Thoracic aorta (tissue), 2 donors: Measurements from ENCODE around the gene AKAP11. TPM values are rescaled to one million over a fixed set of nuclear protein-coding genes. Genes with fewer than 3 reads are reported as not detected.

Experiments
- ATAC-seq: fragments of 150-250 bp; one replicate; pipeline ENCODE4 v1.8.0; 2017; ENCODE audit warnings: low read depth; ENCODE audit not compliant: insufficient number of reproducible peaks, low FRiP score
- DNase-seq: peaks from one replicate; pipeline ENCODE4 v3.0.0-alpha.2; 2020; ENCODE audit warnings: low spot score
- H3K27ac ChIP-seq, 2 donors: fragments of 200-600 bp; sonication (generic); 1 replicate in 1 of 2; 2 replicates in 1 of 2; pipeline ENCODE4 v1.5.1; 2016; ENCODE audit warnings: mild to moderate bottlenecking in 2 of 2, moderate library complexity in 2 of 2
- H3K27me3 ChIP-seq: fragments of 200-600 bp; sonication (generic); replicated peaks from 2 replicates; pipeline ENCODE4 v1.6.0; 2016; ENCODE audit warnings: mild to moderate bottlenecking; ENCODE audit not compliant: insufficient read depth
- H3K36me3 ChIP-seq: fragments of 200-600 bp; sonication (generic); one replicate; pipeline ENCODE4 v1.5.1; 2016
- H3K4me1 ChIP-seq, 2 donors: fragments of 200-600 bp; sonication (generic); 1 replicate in 1 of 2; 2 replicates in 1 of 2; pipeline versions ENCODE4 v1.5.1 to v1.6.0; 2016; ENCODE audit warnings: low read depth in 2 of 2, mild to moderate bottlenecking in 1 of 2; ENCODE audit not compliant: control insufficient read depth in 1 of 2
- H3K4me3 ChIP-seq: fragments of 200-600 bp; sonication (generic); 2 replicates; pipeline ENCODE4 v1.5.1; 2016; ENCODE audit warnings: mild to moderate bottlenecking
- H3K9me3 ChIP-seq: fragments of 200-600 bp; sonication (generic); 2 replicates; pipeline ENCODE4 v1.5.1; 2016
- total RNA-seq, 2 donors: library from RNA; depleted of rRNA; stranded (reverse); fragments of >200 nt; gene quantifications; one replicate each; pipeline versions ENCODE4 v1.1.0 to v1.2.3, GENCODE V29; 2016
- TF ChIP-seq, protein P1 (sequence below): fragments of 200-600 bp; sonication (generic); IDR thresholded peaks from one replicate; pipeline ENCODE4 v1.5.1; 2019; ENCODE audit warnings: antibody characterized with exemption

Gene AKAP11
- total RNA-seq, 2 donors from 2014 or later: 28.7 to 37.1 TPM

GRCh38 chr13:42246541-42246940 is 25.4 kb upstream of the AKAP11 start:
- H3K9me3 ChIP-seq: no peaks in the 10 kb centered on the region
- TF ChIP-seq, protein P1, sequence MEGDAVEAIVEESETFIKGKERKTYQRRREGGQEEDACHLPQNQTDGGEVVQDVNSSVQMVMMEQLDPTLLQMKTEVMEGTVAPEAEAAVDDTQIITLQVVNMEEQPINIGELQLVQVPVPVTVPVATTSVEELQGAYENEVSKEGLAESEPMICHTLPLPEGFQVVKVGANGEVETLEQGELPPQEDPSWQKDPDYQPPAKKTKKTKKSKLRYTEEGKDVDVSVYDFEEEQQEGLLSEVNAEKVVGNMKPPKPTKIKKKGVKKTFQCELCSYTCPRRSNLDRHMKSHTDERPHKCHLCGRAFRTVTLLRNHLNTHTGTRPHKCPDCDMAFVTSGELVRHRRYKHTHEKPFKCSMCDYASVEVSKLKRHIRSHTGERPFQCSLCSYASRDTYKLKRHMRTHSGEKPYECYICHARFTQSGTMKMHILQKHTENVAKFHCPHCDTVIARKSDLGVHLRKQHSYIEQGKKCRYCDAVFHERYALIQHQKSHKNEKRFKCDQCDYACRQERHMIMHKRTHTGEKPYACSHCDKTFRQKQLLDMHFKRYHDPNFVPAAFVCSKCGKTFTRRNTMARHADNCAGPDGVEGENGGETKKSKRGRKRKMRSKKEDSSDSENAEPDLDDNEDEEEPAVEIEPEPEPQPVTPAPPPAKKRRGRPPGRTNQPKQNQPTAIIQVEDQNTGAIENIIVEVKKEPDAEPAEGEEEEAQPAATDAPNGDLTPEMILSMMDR: no peak
- ATAC-seq (no peak), DNase-seq (no peak)
- no peaks in the 10 kb centered on the region for H3K4me1 ChIP-seq
- H3K27ac ChIP-seq: no peak overlapping the region
- no peaks in the 10 kb centered on the region for H3K36me3 ChIP-seq
- H3K4me3 ChIP-seq: no peak overlapping the region
- no peaks in the 10 kb centered on the region for H3K27me3 ChIP-seq

- DNase-seq (no peak), ATAC-seq (no peak)
- no peaks in the 10 kb centered on the region for H3K9me3 ChIP-seq
- no peaks in the 10 kb centered on the region for H3K36me3 ChIP-seq
- H3K4me1 ChIP-seq: no peaks in the 10 kb centered on the region
- H3K27me3 ChIP-seq: no peaks in the 10 kb centered on the region
- TF ChIP-seq, protein P1: no peak
- H3K27ac ChIP-seq: no peak overlapping the region
- H3K4me3 ChIP-seq: no peak overlapping the region
Observed at GRCh38 chr13:42247883-42248282, 24.1 kb upstream of the AKAP11 start.

GRCh38 chr13:42255886-42256285 is 16.1 kb upstream of the AKAP11 start:
- no peaks in the 10 kb centered on the region for H3K27me3 ChIP-seq
- no peak overlapping the region for H3K27ac ChIP-seq
- ATAC-seq (no peak), DNase-seq (no peak)
- H3K36me3 ChIP-seq: no peaks in the 10 kb centered on the region
- peaks cover 0 to 11% of the 10 kb centered on the region in 2 donors for H3K4me1 ChIP-seq
- no peaks in the 10 kb centered on the region for H3K9me3 ChIP-seq
- peak overlapping the region; percentile 9 for H3K4me3 ChIP-seq
- TF ChIP-seq, protein P1: no peak

GRCh38 chr13:42258747-42259146 is 13.2 kb upstream of the AKAP11 start:
- no peak for DNase-seq
- Histone ChIP-seq H3K9me3 (no peaks in the 10 kb centered on the region), H3K27ac (no peak overlapping the region), H3K4me3 (no peak overlapping the region), H3K27me3 (no peaks in the 10 kb centered on the region), H3K4me1 (peaks cover 0 to 11% of the 10 kb centered on the region in 2 donors), H3K36me3 (no peaks in the 10 kb centered on the region)
- ATAC-seq: no peak
- TF ChIP-seq, protein P1: no peak

GRCh38 chr13:42259515-42259914 is 12.4 kb upstream of the AKAP11 start:
- H3K4me1 ChIP-seq: peaks cover 0 to 11% of the 10 kb centered on the region in 2 donors
- no peak for ATAC-seq
- no peak overlapping the region for H3K27ac ChIP-seq
- no peaks in the 10 kb centered on the region for H3K36me3 ChIP-seq
- H3K4me3 ChIP-seq: no peak overlapping the region
- TF ChIP-seq, protein P1: no peak
- no peaks in the 10 kb centered on the region for H3K9me3 ChIP-seq
- no peaks in the 10 kb centered on the region for H3K27me3 ChIP-seq
- DNase-seq: no peak
